Embryonic facial prominence (tissue), 1 donor: ENCODE measurements around the gene GTF2I.
"Not testable (repeated sequence)": the region's sequence is repeated elsewhere in the genome, so short reads cannot be mapped to it uniquely, and the experiment has no call there.

Experiments used
- DNase-seq: peaks from one replicate; pipeline ENCODE4 v3.0.0-alpha.2; 2016; ENCODE audit errors: extremely low spot score

Gene GTF2I

DNA sequence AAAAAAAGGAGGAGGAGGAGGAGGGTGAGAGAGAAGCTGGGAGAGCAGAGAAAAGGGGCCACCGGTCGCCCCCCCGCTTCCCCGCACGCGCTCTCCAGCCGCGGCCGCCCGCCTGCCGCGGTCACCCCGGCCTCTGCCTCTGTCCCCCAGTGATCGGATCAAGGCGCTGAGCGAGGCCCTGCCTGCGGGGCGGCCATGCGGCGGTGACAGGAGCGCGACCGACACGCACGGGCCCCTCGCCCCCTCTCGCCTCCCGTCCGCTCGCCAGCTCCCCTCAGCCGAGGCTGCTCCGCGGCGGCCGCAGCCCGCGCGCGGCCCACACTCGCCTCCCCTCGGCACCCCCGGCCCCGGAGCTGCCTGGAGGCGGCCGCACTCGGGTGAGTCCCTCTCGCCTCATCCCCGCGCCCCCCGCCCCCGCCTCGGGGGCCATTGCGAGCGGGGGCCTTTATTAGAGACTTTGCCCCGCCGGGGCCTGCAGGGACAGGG lies at the start of gene GTF2I:
TSS of gene GTF2I (plus strand) at position 27 of the 486 bp plus-strand sequence. CDS start 31,411 bp downstream, outside the sequence.
- DNase-seq: no peak

DNA sequence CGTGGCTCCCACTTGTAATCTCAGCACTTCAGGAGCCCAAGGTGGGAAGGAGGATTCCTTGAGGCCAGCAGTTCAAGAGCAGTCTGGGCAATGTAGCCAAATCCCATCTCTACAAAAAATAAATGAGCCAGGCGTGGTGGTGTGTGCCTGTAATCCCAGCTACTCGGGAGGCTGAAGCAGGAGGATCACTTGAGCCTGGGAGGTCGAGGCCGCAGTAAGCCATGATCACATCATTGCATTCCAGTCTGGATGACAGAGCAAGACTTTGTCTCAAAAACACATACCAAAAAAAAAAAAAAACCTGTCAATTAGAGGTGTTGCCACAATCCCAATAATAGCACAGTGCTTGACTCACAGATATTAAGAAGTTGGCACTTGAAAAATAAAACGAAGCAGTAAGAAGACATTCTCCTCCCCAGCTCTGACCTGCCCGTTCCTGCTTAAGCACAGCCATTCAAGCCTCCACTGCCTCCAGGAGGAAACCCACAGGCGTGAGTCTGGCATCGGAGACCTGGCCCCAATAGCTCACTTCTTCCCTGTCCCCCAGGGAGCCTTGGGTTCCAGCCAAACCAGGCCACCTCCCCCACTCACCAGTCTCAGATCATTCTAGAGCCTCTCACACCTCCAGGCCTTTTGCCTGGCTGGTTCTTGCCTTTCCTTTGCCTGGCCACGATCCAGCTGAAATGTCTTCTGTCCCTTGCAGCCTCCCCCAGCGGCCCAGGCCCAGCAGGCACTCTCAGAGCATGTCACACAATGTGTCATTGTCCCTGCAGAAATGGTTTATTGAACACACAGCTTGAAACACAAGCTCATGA lies 45.3 kb upstream of the GTF2I start:
- DNase-seq: no peak

DNA sequence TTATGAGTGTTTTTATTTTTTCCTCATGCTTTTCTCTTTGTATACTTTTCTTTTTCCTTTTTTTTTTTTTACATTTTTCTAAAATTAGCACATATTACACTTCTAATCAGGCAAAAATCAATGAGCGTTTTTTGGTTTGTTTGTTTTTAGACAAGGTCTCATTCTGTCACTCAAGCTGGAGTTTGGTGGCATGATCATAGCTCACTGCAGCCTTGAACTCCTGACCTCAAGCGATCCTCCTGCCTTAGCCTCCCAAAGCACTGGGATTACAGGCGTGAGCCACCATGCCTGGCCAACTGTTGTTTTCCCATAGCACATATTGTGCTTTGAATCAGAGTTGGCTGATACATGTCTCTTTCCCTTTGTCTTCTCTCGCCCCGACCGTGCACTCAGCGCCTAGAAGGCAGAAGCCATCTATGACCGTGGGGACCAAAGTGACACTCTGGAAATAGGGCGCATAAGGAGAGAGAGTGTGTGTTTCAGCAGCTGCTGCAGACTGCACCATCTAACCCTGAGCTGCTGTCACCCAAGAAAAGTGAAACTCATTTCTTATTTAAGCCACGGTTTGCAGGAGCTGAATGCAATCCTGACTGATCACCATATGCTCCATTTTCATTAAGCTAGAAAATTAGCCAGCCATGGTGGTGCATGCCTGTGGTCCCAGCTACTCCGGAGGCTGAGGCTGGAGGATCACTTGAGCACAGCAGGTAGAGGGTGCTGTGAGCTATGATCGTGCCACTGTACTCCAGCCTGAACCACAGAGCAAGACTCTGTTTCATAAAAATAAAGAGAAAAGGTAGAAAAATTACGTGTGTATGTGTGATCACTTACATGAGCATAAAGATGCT lies 41.4 kb upstream of the GTF2I start:
- no peak for DNase-seq

DNA sequence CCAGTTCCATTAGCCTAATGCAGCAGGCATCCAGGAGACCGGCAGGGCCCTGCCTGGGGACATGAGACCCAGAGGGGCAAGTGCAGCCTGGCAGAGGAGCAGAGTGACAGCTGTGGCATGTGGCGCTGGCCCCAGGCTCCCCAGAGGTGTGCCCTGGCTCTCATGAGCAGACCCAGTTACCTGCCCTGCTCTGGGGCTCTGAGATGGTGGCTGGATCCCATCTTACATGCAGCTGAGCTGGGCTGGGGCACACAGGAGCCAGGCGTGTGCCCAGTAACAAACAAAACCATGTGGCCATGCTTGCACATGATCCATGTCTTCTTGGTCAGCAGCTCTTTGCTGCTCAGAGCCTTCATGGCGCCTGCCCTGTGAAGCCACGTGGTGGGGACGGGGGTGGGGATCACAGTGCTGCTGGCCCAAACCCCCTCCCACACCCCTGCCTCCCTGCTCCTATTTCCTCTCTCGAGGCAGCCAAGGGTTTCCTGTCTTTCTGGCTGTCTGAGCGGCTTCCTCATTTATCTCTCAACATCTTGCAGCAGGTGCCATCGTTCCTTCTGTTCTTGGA lies 40.3 kb upstream of the GTF2I start:
- DNase-seq: no peak

DNA sequence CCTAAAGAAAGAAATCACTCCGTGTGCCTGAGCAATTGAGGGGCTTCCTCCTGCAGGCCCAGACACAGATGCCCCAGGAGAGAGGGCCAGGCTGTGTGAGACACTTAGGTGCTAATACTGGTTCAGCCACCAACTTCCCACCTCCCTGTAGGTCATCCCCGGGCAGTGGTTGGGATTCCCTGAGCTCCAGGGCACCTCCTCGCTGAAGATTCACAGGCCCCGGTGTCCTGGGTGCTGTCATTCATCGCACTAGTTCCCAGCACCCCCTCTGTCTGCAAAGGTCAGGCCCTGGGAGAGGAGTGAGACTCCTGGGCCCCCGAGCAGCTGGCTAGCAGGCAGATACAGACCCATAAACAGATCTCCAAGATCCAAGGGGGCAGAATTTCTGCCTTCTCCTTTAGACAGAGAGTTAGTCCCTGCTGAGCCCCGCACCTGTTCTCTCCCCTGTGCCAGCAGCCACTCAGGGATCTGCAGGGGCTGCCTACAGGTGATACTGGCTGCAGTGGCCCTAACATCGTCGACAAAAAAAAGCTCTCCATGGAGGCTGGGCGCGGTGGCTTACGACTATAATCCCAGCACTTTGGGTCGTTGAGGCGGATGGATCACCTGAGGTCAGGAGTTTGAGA lies 38.2 kb upstream of the GTF2I start:
- no peak for DNase-seq

DNA sequence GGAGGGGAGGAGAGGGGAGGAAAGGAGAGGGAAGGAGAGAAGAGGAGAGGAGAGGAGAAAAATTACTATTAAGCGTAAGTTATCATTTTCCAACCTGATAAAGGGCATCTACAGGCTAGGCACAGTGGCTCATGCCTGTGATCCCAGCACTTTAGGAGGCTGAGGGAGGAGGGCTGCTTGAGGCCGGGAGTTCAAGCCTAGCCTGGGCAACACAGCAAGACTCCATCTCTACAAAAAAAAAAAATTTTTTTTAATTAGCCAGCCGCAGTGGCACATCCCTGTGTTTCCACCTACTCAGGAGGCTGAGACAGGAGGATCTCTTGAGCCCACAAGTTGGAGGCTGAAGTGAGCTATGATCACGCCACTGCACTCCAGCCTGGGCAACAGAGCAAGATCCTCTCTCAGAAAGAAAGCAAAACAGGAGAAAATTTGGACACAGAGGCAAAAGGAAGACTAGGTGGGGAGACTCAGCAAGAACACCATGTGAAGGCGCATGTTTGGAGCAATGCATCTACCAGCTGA lies 35.2 kb upstream of the GTF2I start:
- DNase-seq: no peak

DNA sequence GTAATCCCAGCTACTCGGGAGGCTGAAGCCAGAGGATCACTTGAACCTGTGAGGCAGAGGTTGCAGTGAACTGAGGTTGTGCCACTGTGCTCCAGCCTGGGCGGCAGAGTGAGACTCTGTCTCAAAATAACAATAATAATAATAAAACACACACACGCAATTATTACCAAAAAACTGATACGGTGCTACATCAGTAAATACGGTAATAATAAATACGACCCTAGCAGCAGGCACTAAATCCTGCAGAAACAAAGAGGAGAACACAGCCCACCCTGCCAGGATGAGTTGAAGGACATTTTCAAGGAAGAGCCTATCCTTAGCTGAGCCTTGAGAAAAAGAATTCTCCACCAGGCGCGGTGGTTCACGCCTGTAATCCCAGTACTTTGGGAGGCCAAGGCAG lies 34.4 kb upstream of the GTF2I start:
- DNase-seq: no peak

DNA sequence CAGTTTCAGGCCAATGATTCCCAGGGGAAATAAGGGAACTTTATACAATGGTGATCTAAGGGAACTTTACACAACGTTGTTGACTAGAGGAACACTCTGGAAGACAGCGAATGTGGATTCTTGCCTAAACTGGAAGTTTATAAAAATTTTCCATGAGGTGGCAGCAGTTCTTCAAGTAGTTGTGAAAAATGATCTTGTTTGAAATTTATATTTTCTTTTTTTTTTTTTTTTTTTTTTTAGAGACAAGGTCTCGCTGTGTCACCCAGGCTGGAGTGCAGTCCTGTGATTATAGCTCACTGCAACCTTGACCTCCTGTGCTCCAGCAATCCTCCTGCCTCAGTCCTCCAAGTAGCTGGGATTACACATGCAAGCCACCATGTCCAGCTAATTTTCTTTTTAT lies 32.1 kb upstream of the GTF2I start:
- peak; percentile 51 for DNase-seq

DNA sequence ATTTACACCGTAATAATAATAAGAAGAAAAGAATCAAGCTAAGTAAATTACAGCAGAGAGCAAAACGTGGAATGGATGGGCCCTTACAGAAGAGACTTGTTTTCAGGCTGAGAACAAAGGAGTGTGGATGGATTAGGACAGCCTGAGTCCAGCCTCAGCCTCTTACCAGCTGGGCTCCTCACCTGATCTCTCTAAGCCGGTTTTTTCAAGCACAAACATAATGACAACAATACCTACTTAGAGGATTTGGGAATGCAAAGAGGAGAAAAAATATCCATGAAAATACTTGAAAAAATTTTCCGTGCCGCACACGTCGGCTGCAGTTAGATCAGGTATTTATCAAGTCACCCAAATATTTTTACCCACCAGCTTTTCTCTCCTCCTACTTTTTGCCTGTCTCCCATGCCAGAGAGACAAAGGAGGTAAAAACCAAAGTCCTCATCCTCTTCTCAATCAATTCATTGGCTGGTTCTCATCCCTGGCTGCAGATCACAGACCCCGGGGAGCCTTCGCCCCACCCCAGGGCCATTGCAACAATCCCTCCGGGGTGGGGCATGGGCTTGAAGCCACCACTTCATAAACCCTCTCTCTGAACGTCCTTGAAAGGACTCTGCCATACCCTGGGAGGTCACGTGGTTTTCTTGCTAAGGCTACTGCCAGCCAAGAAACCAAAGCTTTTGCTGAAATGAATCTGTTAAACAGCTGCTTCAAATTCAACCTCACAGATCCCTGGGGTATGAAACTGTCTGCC lies 29.7 kb upstream of the GTF2I start:
- peak; percentile 78 for DNase-seq

DNA sequence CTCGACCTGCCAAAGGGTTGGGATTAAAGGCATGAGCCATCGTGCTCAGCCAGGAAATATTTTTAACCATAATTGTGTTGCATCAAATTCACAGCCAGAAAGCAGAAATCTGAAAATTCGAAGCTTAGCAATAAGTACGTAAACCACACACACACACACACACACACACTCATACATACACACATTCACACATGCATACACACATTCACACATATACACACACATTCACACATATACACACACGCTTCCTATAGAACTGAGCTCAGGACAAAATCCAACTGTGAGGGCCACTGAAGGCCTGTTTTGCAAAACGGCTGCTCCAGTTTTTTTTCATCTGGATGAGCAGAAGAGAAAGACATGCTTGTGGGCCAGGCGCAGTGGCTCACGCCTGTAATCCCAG lies 25.0 kb upstream of the GTF2I start:
- no peak for DNase-seq

DNA sequence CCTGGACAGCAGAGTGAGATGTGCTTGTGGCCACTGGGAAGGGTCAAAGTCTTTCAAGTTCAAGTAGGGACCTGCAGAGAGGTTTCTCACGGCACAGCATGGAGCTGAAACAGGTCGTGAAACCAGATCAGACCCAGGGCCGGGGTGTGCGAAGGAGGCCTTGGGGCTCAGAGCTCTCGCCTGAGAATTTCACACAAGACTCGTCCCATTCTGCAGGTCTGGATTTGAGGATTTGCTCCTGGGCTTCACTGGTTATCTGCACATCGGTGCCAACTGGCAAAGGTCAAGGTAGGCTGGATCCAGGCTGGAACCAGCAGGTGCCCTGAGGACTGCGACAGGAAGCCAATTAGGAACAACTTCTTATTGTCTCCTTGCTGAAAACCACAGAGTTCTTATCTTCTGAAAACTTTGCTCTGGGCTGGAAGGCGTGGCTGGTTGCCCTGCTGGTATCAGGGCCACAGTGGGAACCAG lies 24.0 kb upstream of the GTF2I start:
- DNase-seq: no peak

DNA sequence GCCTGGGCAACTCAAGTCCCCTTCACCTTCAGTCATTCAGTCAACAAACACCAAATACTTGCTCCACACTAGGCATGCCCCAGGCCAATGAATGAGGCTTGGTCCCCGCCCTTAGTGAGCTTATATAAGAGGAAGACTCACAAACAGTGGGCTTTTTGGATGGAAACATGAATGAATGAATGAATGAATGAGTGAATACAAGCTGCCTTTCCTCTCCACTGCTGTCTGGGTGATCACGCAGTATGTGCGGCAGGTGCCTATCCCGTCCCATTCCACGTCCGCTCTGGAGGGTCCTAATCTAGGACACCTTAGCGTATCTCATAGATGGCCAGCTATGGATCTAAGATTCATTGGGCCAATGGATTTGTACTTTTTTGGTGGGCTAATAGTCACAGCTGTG lies 19.8 kb upstream of the GTF2I start:
- DNase-seq: no peak

DNA sequence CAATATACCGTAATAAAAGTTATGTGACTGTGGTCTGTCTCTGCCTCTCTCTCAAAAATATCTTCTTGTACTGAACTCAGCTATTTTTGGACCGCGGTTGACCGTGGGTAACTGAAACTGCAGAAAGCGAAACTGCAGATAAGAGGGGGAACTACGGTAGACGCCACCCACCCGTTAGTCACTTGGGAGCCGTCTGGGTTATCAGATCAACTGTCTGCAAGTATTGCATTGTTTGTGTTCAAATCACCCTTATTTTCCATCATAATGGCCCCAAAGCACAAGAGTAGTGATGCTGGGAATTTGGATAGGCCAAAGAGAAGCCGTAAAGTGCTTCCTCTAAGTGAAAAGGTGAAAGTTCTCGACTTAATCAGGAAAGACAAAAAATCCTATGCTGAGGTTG lies 7.5 kb upstream of the GTF2I start:
- not testable (repeated sequence) for DNase-seq

DNA sequence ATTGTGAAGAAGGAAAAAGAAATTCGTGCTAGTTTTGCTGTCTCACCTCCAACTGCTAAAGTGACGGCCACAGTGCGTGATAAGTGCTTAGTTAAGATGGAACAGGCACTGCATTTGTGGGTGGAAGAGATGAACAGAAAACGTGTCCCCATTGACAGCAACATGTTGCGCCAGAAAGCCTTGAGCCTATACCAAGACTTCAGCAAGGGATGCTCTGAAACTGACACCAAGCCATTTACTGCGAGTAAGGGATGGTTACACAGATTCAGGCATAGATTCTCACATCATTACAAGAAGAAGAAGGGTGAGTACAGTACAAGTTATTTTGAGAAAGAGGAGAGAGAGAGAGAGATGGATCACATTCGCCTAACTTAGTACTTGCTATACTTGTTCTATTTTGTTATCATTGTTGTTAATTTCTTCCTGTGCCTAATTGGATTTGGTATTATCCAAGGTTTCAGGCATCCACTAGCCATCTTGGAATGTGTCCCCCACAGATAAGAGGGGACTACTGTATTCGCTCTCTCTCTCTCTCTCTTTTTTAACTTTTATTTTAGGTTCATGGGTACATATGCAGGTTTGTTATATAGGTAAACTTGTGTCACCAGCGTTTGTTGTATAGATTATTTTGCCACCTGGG lies 6.9 kb upstream of the GTF2I start:
- DNase-seq: not testable (repeated sequence)

DNA sequence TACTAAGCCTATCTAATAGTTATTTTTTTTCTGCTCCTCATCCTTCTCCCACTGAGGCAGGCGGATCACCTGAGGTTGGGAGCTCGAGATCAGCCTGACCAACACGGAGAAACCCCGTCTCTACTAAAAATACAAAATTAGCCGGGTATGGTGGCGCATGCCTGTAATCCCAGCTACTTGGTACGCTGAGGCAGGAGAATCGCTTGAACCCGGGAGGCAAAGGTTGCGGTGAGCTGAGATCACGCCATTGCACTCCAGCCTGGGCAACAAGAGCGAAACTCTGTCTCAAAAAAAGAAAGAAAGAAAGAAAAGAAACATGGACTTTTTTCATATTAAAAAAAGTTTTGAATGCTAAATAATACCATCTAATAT lies 6.4 kb upstream of the GTF2I start:
- DNase-seq: not testable (repeated sequence)

DNA sequence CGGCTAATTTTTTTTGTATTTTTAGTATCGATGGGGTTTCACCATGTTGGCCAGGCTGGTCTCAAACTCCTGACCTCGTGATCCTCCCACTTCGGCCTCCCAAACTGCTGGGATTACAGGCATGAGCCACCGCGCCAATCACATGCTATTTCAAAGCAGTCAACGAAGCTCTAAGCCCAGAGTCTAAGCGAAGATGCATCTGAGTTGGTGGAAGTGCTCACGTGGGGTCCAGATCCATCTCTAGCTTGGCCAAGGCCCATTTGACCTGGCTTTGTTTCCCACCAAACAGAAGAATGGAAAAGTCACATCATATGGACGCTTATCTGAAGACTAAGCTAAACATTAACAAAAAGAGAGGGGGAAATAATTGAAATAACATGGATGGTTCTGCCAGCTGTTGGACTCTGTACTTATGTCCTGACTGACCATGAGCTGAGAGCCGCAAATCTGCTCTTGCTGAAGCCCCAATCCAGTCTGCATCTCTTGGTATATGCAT lies 3.8 kb upstream of the GTF2I start:
- no peak for DNase-seq

DNA sequence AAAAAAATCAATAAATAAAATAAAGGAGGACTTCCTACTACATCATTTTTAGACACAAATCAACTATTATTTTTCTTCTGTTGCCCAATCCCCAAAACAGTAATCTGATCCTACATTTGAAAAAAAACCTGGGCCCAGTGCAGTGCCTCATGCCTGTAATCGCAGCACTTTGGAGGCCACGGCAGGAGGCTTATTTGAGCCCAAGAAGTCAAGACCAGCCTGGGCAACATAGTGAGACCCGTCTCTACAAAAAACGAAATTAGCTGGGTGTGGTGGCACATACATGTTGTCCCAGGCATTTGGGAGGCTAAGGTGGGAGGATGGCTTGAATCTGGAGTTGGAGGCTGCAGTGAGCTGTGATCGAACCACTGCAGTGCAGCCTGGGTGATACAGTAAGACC lies 2.7 kb upstream of the GTF2I start:
- no peak for DNase-seq

DNA sequence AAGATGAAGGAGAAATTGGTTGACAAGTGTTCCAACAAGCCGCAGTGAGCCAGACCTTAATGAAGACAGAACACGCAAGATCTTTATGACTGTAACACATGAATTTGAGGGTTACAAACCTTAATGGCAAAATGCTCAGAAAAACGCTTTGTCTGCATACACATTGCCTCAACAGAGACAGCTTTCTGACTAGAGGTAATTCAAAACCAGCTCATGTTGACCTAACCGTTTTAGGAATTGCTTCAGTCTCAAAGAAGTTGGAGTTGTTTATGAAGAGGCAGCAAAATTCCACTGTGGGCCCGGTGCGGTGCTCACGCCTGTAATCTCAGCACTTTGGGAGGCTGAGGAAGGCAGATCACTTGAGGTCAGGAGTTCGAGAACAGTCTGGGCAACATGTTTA lies 2.2 kb upstream of the GTF2I start:
- DNase-seq: no peak

DNA sequence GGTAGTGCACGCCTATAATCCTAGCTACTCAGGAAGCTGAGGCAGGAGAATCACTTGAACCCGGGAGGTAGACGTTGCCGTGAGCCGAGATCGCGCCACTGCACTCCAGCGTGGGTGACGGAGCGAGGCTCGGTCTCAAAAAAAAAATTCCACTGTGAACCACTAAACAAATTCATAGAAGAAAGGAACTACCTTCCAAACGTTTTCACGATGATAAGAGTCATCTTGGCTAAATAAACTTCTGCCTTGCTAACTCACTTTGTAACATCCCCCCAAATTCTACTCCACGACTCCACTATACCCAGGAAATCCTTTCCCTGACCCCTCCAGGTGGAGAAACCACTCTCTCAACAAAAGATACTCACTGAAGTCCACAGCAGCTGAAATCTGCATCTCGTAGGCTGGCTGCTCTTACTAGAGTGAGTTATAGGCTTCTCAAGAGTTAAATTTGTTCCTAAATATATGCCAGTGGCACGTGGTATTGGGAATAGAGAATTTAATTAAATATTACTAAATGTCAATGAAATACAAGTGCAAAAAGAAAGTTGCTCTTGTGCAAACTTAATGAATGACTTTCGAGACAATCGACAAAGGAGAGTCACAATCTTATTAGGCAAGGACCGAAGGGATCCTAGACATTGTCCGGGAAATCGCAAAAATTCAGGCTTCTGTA lies 1.6 kb upstream of the GTF2I start:
- DNase-seq: no peak

DNA sequence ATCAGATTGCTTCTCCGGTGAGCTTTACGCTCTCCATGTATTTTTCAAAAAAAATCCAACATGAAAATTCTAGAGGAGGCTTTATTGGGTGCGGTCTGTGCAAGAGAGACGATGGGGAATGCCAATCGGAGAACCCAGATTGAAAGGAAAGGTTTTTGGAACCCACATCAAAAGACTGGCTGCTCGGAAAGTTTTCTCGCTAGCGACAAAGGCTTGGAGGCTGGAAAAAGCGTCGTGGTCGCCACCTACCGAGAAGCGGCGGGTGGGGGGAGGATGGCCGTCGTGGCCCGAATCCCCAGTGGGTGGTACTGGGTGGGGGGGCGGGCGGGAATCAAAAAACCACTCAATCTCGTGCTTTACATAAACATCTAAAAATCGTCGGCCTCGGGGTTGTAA lies 1.1 kb upstream of the GTF2I start:
- peak; percentile 38 for DNase-seq
